ENCODE measurements around the gene IER5L.
A peak's percentile ranks its signal among the peaks of the same experiment; 100 is the strongest.

Gene IER5L

GRCh38 chr9:129177791-129178567 is at the start of gene IER5L:
Gene IER5L (minus strand): TSS chr9:129178261. CDS start chr9:129178052, 209 bp downstream.
- peak; percentile 100 for DNase-seq

GRCh38 chr9:129227843-129228189 is 49.8 kb upstream of the IER5L start:
- no peak for DNase-seq

DNA sequence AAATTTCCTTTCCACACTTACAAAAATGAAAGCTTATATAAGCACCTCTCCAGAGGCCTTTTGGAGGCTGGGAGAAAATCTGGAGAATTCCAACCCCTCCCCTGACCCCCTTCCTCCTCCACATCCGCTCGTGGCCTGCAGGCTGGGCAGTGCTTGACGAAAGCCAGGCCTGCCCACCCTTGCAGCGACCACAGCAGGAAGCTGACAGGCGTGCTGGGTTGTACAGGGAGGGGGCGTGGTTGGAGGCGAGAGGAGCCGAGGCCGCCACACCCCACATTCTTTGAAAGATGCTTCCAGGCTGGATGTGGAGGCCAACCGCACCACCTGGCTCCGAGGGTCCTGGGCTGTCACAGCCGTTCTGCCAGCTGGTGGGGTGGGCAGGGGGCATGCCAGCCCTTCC is 47.8 kb upstream of the IER5L start:
- DNase-seq = no peak

DNA sequence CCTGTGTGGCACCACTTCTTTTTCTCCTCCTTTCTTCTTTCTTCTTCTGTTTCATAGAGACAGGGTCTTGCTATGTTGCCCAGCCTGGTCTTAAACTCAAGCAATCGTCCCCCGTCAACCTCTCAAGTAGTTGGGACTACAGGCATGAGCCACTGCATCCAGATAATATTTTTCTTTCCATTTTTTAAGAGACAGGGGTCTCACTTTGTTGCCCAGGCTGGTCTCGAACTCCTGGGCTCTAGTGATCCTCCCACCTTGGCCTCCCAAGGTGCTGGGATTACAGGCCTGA is 47.4 kb upstream of the IER5L start:
- no peak for DNase-seq

DNA sequence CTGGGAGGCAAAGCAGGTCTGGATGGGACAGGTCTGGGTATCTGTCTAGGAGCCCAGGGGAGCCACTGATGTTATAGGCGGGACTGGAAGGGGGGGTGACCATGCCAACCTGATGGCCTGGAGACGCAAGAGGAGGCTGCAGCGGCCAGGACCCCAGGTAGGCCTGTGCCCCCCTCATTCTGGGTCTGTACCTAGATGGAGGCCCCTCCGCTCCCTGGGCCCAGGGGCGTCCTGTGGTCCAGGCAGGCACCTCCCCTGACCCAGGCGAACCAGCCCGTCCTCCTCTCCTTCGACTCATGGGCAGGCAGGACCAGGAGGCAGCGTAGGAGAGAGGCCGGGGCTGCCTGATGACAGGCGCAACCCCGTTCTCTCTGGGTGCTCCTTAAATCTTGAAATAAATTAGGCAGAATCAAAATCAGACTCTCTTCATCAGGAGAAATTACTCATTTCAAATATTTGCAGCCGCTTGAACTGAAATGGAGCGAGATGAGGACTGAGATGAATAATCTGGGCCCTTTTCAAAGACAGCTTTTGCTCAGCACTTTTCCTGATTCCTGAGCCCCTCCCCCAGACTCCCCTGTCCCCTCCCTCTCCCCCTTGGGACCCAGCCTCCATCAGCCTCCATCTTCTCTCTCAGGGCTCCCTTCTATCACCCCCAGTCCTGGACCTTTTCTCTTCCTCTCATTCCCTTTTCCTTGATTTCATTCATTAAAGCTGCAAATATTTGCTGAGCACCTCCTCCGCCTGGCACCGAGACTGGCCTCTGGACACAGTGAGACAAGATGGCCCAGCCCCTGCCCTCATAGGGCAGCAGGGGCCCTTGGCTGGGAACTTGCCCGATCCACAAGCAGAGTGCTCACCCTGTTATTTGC is 46.8 kb upstream of the IER5L start:
- no peak for DNase-seq

DNA sequence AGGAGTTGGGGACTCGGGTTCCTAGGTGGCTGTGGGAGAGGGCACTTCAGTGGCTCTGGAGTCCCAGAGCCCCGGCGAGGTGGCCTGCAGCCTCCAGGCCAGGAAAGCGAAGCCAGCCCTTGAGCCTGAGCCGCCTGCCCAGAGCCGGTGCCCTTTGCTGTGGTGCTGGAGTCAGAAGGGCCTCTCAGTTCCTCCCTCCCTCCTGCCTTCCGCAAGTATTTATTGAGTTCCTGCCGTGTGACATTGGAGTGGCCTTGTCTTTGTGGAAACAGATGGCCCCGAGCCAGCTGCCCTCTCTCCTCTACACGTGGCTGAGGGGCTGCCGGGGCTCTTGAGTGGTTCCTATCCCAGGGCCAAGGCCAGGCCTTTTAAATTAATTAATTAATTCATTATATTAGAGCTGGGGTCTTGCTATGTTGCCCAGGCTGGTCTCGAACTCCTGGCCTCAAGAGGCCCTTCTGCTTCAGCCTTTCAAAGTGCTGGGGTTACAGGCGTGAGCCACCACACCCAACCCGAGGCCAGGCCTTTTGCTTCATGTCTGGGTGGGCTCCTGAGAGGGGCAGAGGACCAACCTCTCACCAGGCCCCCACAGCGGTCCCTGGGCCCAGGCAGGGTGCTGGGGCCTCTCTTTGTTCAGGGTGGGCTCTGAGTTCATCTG is 45.6 kb upstream of the IER5L start:
- no peak for DNase-seq

DNA sequence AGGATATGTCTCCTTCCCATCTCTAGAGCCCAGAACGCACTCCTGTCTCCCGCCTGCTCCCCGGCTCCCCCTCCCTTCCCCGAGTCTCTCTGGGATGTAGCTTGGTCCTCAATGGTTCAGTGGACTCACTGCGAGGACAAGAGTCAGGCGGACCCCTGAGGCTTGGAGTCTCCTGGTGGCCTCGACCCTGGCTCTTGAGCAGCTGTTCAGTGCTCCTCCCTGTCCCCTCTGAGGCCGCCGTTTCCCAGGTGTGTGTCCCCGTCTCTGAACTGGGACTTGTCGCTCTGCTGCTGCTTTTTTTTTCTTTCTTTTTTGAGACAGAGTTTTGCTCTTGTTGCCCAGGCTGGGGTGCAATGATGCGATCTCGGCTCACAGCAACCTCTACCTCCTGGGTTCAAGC is 44.8 kb upstream of the IER5L start:
- no peak for DNase-seq

GRCh38 chr9:129221979-129222635 is 44.0 kb upstream of the IER5L start:
- DNase-seq = no peak

GRCh38 chr9:129221233-129221632 is 43.2 kb upstream of the IER5L start:
- DNase-seq = no peak

GRCh38 chr9:129220771-129221170 is 42.7 kb upstream of the IER5L start:
- no peak for DNase-seq

GRCh38 chr9:129218918-129219317 is 40.9 kb upstream of the IER5L start:
- no peak for DNase-seq

DNA sequence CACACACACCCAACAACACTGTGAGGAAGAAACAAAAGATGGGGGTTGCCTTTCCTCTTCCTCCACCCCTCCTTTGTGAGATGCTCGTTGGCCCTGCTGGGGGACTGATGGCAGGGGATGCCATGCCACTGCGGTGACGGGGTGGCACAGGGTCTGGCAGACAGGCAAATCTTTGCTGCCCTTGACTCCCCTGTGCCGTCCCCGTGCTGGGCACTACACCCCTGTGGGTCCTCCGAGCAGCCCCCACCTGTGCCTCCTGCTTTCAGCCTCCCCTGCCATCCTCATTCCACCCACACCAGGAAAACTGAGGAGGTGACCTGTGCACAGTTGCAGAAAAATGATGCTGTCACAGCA is 40.2 kb upstream of the IER5L start:
- DNase-seq = no peak

DNA sequence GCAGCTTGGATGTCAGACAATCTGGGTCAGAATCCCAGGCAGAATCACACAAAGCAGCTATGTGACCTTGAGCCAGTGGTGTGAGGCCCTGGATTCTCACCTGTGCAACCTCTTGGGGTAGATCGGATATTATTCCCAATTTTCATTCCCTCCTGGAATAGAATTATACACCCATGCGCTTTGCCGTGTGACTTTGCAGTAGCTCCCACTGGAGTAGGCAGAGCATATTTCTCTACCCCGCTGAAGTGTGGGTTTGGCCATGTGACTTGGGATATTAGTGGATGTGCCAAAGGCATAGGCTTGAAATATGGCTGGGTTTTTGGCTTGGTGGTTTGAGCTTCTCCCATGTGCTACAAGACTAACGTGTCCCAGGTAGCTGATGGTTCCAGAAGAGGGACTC is 35.5 kb upstream of the IER5L start:
- no peak for DNase-seq

GRCh38 chr9:129211686-129212085 is 33.6 kb upstream of the IER5L start:
- DNase-seq = no peak

DNA sequence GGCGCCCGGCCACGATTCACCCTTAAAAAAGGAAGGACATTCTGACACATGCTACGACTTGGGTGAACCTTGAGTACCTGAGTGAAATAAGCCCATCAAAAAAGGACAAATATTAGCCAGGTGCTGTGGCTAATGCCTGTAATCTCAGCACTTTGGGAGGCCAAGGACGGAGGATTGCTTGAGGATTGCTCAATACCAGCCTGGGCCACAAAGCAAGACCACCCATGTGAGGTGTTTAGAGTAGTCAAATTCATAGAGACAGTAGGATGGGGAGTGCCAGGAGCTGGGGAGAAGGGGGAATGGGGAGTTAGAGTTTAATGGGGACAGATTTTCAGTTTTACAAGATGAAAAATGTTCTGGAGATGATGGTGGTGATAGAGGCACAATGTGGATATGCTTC is 32.1 kb upstream of the IER5L start:
- DNase-seq = no peak

DNA sequence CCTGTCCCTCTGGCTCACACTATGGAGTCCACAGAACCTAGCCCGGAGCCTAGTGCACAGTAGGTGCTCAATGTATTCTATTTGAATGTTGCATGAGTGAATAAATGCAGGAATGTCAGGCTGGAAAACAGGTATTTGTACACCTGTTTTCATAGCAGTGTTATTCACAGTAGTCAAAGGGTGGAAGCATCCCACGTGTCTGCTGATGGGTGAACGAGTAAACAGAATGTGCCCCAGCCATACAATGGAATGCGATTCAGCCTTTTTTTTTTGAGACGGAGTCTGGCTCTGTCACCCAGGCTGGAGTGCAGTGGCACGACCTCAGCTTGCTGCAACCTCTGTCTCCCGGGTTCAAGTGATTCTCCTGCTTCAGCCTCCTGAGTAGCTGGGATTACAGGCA is 31.5 kb upstream of the IER5L start:
- DNase-seq = no peak

- no peak for DNase-seq
Measured at GRCh38 chr9:129209109-129209508, 31.0 kb upstream of the IER5L start.

DNA sequence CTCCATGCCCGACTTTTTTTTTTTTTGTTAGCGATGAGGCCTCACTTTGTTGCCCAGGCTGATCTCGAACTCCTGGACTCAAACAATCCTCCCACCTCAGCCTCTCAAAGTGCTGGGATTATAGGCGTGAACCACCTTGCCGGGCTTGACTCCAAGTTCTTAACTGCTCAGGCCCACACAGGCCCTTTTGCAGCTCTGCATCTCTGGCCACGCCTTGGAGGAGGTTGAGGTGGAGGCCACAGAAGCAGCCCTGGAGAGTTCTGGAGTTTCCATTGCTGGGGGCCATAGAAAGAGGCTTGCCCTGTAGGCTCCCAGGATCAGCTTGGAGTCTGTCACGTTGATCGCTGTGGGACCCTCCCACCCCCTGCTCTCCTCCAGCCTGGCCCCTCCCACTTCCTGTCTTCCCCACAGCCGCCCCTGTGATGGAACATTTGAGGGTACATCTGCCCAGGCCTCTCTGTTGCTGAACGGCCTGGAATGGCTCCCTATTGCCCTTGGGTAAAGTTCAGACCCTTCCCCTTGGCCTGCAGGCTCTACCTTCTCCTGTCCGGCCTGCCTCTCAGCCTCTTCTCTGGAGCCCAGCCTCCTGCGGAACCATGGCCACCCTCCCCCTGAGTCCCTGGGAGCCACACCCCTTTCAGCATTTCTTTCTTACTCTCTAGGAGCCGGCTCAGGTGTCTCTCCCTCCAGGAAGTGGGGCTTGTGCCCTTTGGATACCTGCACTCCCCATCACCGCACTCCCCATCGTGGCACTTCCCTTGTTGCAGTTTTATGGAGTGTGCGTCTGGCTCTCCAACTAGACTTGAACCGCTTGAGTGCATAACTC is 30.4 kb upstream of the IER5L start:
- no peak for DNase-seq

DNA sequence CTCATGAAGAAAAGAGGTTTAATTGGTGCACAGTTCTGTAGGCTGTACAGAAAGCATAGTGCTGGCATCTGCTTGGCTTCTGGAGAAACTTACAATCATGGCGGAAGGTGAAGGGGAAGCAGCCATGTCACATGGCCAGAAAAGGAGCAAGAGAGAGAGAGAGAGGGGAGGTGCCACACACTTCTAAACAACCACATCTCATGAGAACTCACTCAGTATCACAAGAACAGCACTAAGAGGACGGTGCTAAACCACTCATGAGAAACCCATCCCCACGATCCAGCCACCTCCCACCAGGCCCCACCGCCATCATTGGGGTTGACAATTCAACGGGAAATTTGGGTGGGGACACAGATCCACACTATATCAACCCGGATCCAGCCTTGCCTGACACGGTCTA is 28.8 kb upstream of the IER5L start:
- no peak for DNase-seq

- no peak for DNase-seq
Measured at GRCh38 chr9:129206401-129206800, 28.3 kb upstream of the IER5L start.

- no peak for DNase-seq
Measured at GRCh38 chr9:129204840-129205239, 26.8 kb upstream of the IER5L start.

GRCh38 chr9:129203556-129203909 is 25.5 kb upstream of the IER5L start:
- DNase-seq = no peak
